HEK293 (cell line): ENCODE data around the gene OPN5.

Experiments
- SP3 ChIP-seq: fragments of 450-650 bp; formaldehyde crosslinking; IDR thresholded peaks from 2 replicates; pipeline ENCODE4 v1.5.1; 2016; ENCODE audit warnings: missing biosample characterization, missing genetic modification characterization
- ZBTB7A ChIP-seq: fragments of 450-650 bp; formaldehyde crosslinking; IDR thresholded peaks from 2 replicates; pipeline ENCODE4 v1.5.1; 2016; ENCODE audit warnings: low read depth, missing biosample characterization, missing genetic modification characterization
- ZFP37 ChIP-seq: fragments of 450-650 bp; formaldehyde crosslinking; IDR thresholded peaks from 2 replicates; pipeline ENCODE4 v1.5.1; 2016; ENCODE audit warnings: missing biosample characterization, missing genetic modification characterization
- ZNF324 ChIP-seq: fragments of 450-650 bp; formaldehyde crosslinking; IDR thresholded peaks from 2 replicates; pipeline ENCODE4 v1.5.1; 2016; ENCODE audit warnings: missing biosample characterization, missing genetic modification characterization
- ZNF501 ChIP-seq: fragments of 450-650 bp; formaldehyde crosslinking; IDR thresholded peaks from 2 replicates; pipeline ENCODE4 v1.5.1; 2016; ENCODE audit warnings: missing biosample characterization, missing genetic modification characterization
- TF ChIP-seq, protein P1 (sequence below): fragments of 450-650 bp; formaldehyde crosslinking; IDR thresholded peaks from 2 replicates; pipeline ENCODE4 v1.5.1; 2016; ENCODE audit warnings: missing biosample characterization, missing genetic modification characterization, borderline replicate concordance
- TF ChIP-seq, protein P2 (sequence below): fragments of 450-650 bp; formaldehyde crosslinking; IDR thresholded peaks from 2 replicates; pipeline ENCODE4 v1.5.1; 2016; ENCODE audit warnings: missing biosample characterization, missing genetic modification characterization, low read depth
- TF ChIP-seq, protein P3 (sequence below): fragments of 450-650 bp; formaldehyde crosslinking; IDR thresholded peaks from 2 replicates; pipeline ENCODE4 v1.5.1; 2016; ENCODE audit warnings: missing biosample characterization, missing genetic modification characterization
- TF ChIP-seq, protein P4 (sequence below): IDR thresholded peaks from 2 replicates; pipeline ENCODE4 v1.6.1; 2011; ENCODE audit warnings: mild to moderate bottlenecking, low read depth, low read length, borderline replicate concordance
- TF ChIP-seq, protein P5 (sequence below): fragments of 450-650 bp; formaldehyde crosslinking; IDR thresholded peaks from 2 replicates; pipeline ENCODE4 v1.5.1; 2016; ENCODE audit warnings: missing biosample characterization, missing genetic modification characterization
- TF ChIP-seq, protein P6 (sequence below): fragments of 450-650 bp; formaldehyde crosslinking; IDR thresholded peaks from 2 replicates; pipeline ENCODE4; 2016; ENCODE audit warnings: missing biosample characterization, missing genetic modification characterization
- TF ChIP-seq, protein P7 (sequence below): fragments of 450-650 bp; formaldehyde crosslinking; IDR thresholded peaks from 2 replicates; pipeline ENCODE4 v1.5.1; 2016; ENCODE audit warnings: missing biosample characterization, missing genetic modification characterization

DNA sequence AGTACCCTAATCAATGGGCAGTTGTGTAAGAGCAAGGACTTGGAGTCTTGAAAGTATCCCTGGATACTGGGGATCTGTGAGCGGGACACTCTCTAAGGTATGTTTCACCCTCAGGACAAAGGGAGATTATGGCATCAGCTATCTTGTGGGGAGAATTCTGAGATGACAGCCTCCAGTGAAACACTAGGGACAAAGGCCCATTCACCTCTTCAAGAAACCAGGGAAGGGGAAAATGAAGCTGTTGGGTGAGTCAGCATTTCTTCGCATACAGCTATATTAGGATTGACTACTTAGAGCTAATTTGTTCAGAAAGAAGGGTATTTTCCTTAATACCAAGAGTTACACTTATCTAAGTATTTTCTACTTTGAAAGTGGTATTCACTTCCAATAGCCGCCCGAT, 35.9 kb downstream of the OPN5 start:
- TF ChIP-seq, protein P1, sequence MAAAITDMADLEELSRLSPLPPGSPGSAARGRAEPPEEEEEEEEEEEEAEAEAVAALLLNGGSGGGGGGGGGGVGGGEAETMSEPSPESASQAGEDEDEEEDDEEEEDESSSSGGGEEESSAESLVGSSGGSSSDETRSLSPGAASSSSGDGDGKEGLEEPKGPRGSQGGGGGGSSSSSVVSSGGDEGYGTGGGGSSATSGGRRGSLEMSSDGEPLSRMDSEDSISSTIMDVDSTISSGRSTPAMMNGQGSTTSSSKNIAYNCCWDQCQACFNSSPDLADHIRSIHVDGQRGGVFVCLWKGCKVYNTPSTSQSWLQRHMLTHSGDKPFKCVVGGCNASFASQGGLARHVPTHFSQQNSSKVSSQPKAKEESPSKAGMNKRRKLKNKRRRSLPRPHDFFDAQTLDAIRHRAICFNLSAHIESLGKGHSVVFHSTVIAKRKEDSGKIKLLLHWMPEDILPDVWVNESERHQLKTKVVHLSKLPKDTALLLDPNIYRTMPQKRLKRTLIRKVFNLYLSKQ (tag by site-specific recombination), result no peak
- no peak for TF ChIP-seq ZBTB7A (tag by site-specific recombination)
- TF ChIP-seq, protein P2, sequence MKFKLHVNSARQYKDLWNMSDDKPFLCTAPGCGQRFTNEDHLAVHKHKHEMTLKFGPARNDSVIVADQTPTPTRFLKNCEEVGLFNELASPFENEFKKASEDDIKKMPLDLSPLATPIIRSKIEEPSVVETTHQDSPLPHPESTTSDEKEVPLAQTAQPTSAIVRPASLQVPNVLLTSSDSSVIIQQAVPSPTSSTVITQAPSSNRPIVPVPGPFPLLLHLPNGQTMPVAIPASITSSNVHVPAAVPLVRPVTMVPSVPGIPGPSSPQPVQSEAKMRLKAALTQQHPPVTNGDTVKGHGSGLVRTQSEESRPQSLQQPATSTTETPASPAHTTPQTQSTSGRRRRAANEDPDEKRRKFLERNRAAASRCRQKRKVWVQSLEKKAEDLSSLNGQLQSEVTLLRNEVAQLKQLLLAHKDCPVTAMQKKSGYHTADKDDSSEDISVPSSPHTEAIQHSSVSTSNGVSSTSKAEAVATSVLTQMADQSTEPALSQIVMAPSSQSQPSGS (tag by site-specific recombination), result no peak
- TF ChIP-seq, protein P3, sequence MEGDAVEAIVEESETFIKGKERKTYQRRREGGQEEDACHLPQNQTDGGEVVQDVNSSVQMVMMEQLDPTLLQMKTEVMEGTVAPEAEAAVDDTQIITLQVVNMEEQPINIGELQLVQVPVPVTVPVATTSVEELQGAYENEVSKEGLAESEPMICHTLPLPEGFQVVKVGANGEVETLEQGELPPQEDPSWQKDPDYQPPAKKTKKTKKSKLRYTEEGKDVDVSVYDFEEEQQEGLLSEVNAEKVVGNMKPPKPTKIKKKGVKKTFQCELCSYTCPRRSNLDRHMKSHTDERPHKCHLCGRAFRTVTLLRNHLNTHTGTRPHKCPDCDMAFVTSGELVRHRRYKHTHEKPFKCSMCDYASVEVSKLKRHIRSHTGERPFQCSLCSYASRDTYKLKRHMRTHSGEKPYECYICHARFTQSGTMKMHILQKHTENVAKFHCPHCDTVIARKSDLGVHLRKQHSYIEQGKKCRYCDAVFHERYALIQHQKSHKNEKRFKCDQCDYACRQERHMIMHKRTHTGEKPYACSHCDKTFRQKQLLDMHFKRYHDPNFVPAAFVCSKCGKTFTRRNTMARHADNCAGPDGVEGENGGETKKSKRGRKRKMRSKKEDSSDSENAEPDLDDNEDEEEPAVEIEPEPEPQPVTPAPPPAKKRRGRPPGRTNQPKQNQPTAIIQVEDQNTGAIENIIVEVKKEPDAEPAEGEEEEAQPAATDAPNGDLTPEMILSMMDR (tag by site-specific recombination), result no peak
- TF ChIP-seq, protein P4, sequence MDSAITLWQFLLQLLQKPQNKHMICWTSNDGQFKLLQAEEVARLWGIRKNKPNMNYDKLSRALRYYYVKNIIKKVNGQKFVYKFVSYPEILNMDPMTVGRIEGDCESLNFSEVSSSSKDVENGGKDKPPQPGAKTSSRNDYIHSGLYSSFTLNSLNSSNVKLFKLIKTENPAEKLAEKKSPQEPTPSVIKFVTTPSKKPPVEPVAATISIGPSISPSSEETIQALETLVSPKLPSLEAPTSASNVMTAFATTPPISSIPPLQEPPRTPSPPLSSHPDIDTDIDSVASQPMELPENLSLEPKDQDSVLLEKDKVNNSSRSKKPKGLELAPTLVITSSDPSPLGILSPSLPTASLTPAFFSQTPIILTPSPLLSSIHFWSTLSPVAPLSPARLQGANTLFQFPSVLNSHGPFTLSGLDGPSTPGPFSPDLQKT, result no peak
- TF ChIP-seq SP3 (tag by site-specific recombination), result no peak
- TF ChIP-seq ZFP37, result no peak
- TF ChIP-seq, protein P5, sequence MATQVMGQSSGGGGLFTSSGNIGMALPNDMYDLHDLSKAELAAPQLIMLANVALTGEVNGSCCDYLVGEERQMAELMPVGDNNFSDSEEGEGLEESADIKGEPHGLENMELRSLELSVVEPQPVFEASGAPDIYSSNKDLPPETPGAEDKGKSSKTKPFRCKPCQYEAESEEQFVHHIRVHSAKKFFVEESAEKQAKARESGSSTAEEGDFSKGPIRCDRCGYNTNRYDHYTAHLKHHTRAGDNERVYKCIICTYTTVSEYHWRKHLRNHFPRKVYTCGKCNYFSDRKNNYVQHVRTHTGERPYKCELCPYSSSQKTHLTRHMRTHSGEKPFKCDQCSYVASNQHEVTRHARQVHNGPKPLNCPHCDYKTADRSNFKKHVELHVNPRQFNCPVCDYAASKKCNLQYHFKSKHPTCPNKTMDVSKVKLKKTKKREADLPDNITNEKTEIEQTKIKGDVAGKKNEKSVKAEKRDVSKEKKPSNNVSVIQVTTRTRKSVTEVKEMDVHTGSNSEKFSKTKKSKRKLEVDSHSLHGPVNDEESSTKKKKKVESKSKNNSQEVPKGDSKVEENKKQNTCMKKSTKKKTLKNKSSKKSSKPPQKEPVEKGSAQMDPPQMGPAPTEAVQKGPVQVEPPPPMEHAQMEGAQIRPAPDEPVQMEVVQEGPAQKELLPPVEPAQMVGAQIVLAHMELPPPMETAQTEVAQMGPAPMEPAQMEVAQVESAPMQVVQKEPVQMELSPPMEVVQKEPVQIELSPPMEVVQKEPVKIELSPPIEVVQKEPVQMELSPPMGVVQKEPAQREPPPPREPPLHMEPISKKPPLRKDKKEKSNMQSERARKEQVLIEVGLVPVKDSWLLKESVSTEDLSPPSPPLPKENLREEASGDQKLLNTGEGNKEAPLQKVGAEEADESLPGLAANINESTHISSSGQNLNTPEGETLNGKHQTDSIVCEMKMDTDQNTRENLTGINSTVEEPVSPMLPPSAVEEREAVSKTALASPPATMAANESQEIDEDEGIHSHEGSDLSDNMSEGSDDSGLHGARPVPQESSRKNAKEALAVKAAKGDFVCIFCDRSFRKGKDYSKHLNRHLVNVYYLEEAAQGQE (tag by site-specific recombination), result no peak
- TF ChIP-seq, protein P6, sequence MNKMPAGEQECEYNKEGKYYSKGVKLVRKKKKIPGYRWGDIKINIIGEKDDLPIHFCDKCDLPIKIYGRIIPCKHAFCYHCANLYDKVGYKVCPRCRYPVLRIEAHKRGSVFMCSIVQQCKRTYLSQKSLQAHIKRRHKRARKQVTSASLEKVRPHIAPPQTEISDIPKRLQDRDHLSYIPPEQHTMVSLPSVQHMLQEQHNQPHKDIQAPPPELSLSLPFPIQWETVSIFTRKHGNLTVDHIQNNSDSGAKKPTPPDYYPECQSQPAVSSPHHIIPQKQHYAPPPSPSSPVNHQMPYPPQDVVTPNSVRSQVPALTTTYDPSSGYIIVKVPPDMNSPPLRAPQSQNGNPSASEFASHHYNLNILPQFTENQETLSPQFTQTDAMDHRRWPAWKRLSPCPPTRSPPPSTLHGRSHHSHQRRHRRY (tag by site-specific recombination), result no peak
- TF ChIP-seq, protein P7, sequence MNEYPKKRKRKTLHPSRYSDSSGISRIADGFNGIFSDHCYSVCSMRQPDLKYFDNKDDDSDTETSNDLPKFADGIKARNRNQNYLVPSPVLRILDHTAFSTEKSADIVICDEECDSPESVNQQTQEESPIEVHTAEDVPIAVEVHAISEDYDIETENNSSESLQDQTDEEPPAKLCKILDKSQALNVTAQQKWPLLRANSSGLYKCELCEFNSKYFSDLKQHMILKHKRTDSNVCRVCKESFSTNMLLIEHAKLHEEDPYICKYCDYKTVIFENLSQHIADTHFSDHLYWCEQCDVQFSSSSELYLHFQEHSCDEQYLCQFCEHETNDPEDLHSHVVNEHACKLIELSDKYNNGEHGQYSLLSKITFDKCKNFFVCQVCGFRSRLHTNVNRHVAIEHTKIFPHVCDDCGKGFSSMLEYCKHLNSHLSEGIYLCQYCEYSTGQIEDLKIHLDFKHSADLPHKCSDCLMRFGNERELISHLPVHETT, result no peak
- TF ChIP-seq ZNF501 (tag by site-specific recombination), result no peak
- no peak for TF ChIP-seq ZNF324 (tag by site-specific recombination)
